H9 (cell line): Measurements from ENCODE around the gene PEX1. TPM values are rescaled to one million over a fixed set of nuclear protein-coding genes. Genes with fewer than 3 reads are reported as not detected.
"Not testable (repeated sequence)": the region's sequence is repeated elsewhere in the genome, so short reads cannot be mapped to it uniquely, and the experiment has no call there.

Experiments used
- DNase-seq: peaks from one replicate; pipeline ENCODE4 v3.0.0-alpha.2; 2017
- H2AFZ ChIP-seq: one replicate; pipeline ENCODE4 v1.6.1; 2013; ENCODE audit warnings: mild to moderate bottlenecking, low read length, control low read depth, moderate library complexity
- H2AK5ac ChIP-seq: 2 replicates; pipeline ENCODE4 v1.6.1; 2013; ENCODE audit warnings: low read length, control low read depth, mixed read lengths; ENCODE audit not compliant: insufficient read length
- H2BK120ac ChIP-seq: one replicate; pipeline ENCODE4 v1.6.1; 2013; ENCODE audit warnings: low read depth, mild to moderate bottlenecking, low read length, control low read depth, inconsistent platforms; ENCODE audit not compliant: poor library complexity, severe bottlenecking
- H2BK12ac ChIP-seq: 2 replicates; pipeline ENCODE4 v1.6.1; 2013; ENCODE audit warnings: low read length, control low read depth, mixed read lengths, low read depth; ENCODE audit not compliant: insufficient read length
- H2BK15ac ChIP-seq: 2 replicates; pipeline ENCODE4 v1.6.1; 2013; ENCODE audit warnings: low read depth, low read length, control low read depth
- H2BK20ac ChIP-seq: one replicate; pipeline ENCODE4 v1.6.1; 2013; ENCODE audit warnings: low read depth, mild to moderate bottlenecking, low read length, control low read depth, inconsistent platforms; ENCODE audit not compliant: poor library complexity, severe bottlenecking
- H2BK5ac ChIP-seq: 2 replicates; pipeline ENCODE4 v1.6.1; 2013; ENCODE audit warnings: low read length, control low read depth, mixed read lengths; ENCODE audit not compliant: insufficient read length
- H3K14ac ChIP-seq: 2 replicates; pipeline ENCODE4 v1.6.1; 2013; ENCODE audit warnings: low read length, control low read depth; ENCODE audit not compliant: insufficient read depth
- H3K18ac ChIP-seq: 2 replicates; pipeline ENCODE4 v1.6.1; 2013; ENCODE audit warnings: low read depth, mild to moderate bottlenecking, mixed read lengths, low read length, control low read depth; ENCODE audit not compliant: insufficient read length
- H3K23ac ChIP-seq: 2 replicates; pipeline ENCODE4 v1.6.1; 2013; ENCODE audit warnings: low read length, control low read depth, mixed read lengths, low read depth; ENCODE audit not compliant: insufficient read length
- H3K23me2 ChIP-seq: 2 replicates; pipeline ENCODE4 v1.6.1; 2013; ENCODE audit warnings: low read depth, mild to moderate bottlenecking, mixed read lengths, low read length, control low read depth; ENCODE audit not compliant: insufficient read length, poor library complexity, severe bottlenecking
- H3K27ac ChIP-seq: 2 replicates; pipeline ENCODE4 v1.5.1; 2013; ENCODE audit warnings: low read length, control low read depth, mixed read lengths, low read depth; ENCODE audit not compliant: insufficient read length
- H3K27me3 ChIP-seq: 2 replicates; pipeline ENCODE4 v1.6.1; 2013; ENCODE audit warnings: low read length, control low read depth, inconsistent platforms; ENCODE audit not compliant: insufficient read depth
- H3K4ac ChIP-seq: 2 replicates; pipeline ENCODE4 v1.6.1; 2013; ENCODE audit warnings: low read depth, mild to moderate bottlenecking, control low read depth, inconsistent platforms, low read length, moderate library complexity
- H3K4me1 ChIP-seq: 2 replicates; pipeline ENCODE4 v1.6.1; 2013; ENCODE audit warnings: low read length, control low read depth, inconsistent platforms; ENCODE audit not compliant: insufficient read depth
- H3K4me2 ChIP-seq: 2 replicates; pipeline ENCODE4 v1.6.1; 2013; ENCODE audit warnings: low read length, control low read depth, mixed read lengths; ENCODE audit not compliant: insufficient read length, insufficient read depth
- H3K56ac ChIP-seq: 2 replicates; pipeline ENCODE4 v1.6.1; 2013; ENCODE audit warnings: low read depth, mild to moderate bottlenecking, mixed read lengths, low read length, control low read depth; ENCODE audit not compliant: insufficient read length
- H3K79me1 ChIP-seq: 2 replicates; pipeline ENCODE4 v1.6.1; 2013; ENCODE audit warnings: low read depth, mild to moderate bottlenecking, moderate library complexity, low read length, control low read depth, inconsistent platforms; ENCODE audit not compliant: insufficient read depth, poor library complexity, severe bottlenecking
- H3K79me2 ChIP-seq: 2 replicates; pipeline ENCODE4 v1.6.1; 2013; ENCODE audit warnings: low read length, control low read depth, inconsistent platforms; ENCODE audit not compliant: insufficient read depth
- H3K9ac ChIP-seq: 2 replicates; pipeline ENCODE4 v1.6.1; 2013; ENCODE audit warnings: low read length, control low read depth, mixed read lengths; ENCODE audit not compliant: insufficient read length; ENCODE audit errors: extremely low read depth
- H3K9me3 ChIP-seq: one replicate; pipeline ENCODE4 v1.6.1; 2013; ENCODE audit warnings: low read depth, low read length, inconsistent platforms; ENCODE audit not compliant: control insufficient read depth
- H3T11ph ChIP-seq: one replicate; pipeline ENCODE4 v1.6.1; 2013; ENCODE audit warnings: mild to moderate bottlenecking, low read length, control low read depth, inconsistent platforms
- H4K20me1 ChIP-seq: one replicate; pipeline ENCODE4 v1.6.1; 2013; ENCODE audit not compliant: control insufficient read depth, insufficient read length, insufficient read depth
- H4K5ac ChIP-seq: 2 replicates; pipeline ENCODE4 v1.6.1; 2013; ENCODE audit warnings: low read depth, mild to moderate bottlenecking, mixed read lengths, low read length, control low read depth; ENCODE audit not compliant: insufficient read length
- H4K8ac ChIP-seq: replicated peaks from 2 replicates; pipeline ENCODE4 v1.6.1; 2013; ENCODE audit warnings: low read length, control low read depth, mixed read lengths, low read depth; ENCODE audit not compliant: insufficient read length
- H4K91ac ChIP-seq: 2 replicates; pipeline ENCODE4 v1.6.1; 2013; ENCODE audit warnings: low read depth, mild to moderate bottlenecking, moderate library complexity, mixed read lengths, low read length, control low read depth; ENCODE audit not compliant: insufficient read length
- H3K27ac Mint-ChIP-seq, 3 experiments: 2 replicates in 2 of 3; 3 replicates in 1 of 3; pipeline ENCODE4 v1.8.0; 2020 to 2021; ENCODE audit warnings: mixed read lengths in 3 of 3, mild to moderate bottlenecking in 1 of 3, moderate library complexity in 1 of 3
- H3K27me3 Mint-ChIP-seq: 2 replicates; pipeline ENCODE4 v1.8.0; 2021; ENCODE audit warnings: low read depth, mild to moderate bottlenecking, moderate library complexity, mixed read lengths
- H3K36me3 Mint-ChIP-seq, 3 experiments: 2 replicates in 2 of 3; 3 replicates in 1 of 3; pipeline ENCODE4 v1.8.0; 2020 to 2021; ENCODE audit warnings: low read depth in 3 of 3, mixed read lengths in 3 of 3; ENCODE audit not compliant: insufficient read depth in 1 of 3
- H3K4me1 Mint-ChIP-seq, 2 experiments: 2 replicates each; pipeline ENCODE4 v1.8.0; 2020; ENCODE audit warnings: mixed read lengths in 2 of 2
- H3K4me3 Mint-ChIP-seq, 2 experiments: 2 replicates in 1 of 2; 3 replicates in 1 of 2; pipeline ENCODE4 v1.8.0; 2020 to 2021; ENCODE audit warnings: mild to moderate bottlenecking in 2 of 2, mixed read lengths in 2 of 2, moderate library complexity in 1 of 2
- H3K9me3 Mint-ChIP-seq, 2 experiments: 2 replicates in 1 of 2; 3 replicates in 1 of 2; pipeline ENCODE4 v1.8.0; 2020; ENCODE audit warnings: mild to moderate bottlenecking in 2 of 2, mixed read lengths in 2 of 2, moderate library complexity in 1 of 2
- WGBS: extraction: QIAGEN DNeasy Blood & Tissue Kit; methylation state at CpG from one replicate; pipeline ENCODE4 v1.1.7; 2013; ENCODE audit warnings: missing lambda C conversion rate, low lambda C conversion rate, mixed read lengths; ENCODE audit not compliant: insufficient read length; ENCODE audit errors: extremely low coverage; 5-methylcytosine and 5-hydroxymethylcytosine counted together
- total RNA-seq: library from RNA; stranded (reverse); gene quantifications from 2 replicates; pipeline ENCODE4 v1.2.1, GENCODE V29; 2021

Gene PEX1
- total RNA-seq, 1 experiment from 2014 or later = 21.8 TPM

DNA sequence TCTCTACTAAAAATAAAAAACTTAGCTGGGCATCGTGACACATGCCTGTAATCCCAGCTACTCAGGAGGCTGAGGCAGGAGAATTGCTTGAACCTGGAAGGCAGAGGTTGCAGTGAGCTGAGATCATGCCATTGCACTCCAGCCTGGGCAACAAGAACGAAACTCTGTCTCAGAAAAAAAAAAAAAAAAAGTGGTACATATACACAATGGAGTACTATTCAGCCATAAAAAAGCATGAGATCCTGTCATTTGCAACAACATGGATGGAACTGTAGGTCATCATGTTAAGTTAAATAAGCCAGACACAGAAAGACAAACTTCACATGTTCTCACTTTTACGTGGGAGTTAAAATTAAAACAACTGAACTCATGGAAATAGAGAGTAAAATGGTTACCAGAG, 15.2 kb upstream of the PEX1 start:
- not testable (repeated sequence) for H2AFZ ChIP-seq, H3K18ac ChIP-seq, DNase-seq, H3K14ac ChIP-seq, H3K36me3 Mint-ChIP-seq, H2BK12ac ChIP-seq, H3K27ac ChIP-seq, H3K27ac Mint-ChIP-seq, H3K4me3 Mint-ChIP-seq, H3K23ac ChIP-seq, H2BK120ac ChIP-seq, H3K4me1 Mint-ChIP-seq, H2AK5ac ChIP-seq, H3K23me2 ChIP-seq, H3K4ac ChIP-seq, H2BK5ac ChIP-seq, H3K56ac ChIP-seq, H3T11ph ChIP-seq, H3K9me3 ChIP-seq, H2BK20ac ChIP-seq, H3K79me1 ChIP-seq, H3K4me1 ChIP-seq, H3K27me3 Mint-ChIP-seq, H4K91ac ChIP-seq, H4K5ac ChIP-seq, H3K9ac ChIP-seq, H2BK15ac ChIP-seq, H4K8ac ChIP-seq, H3K27me3 ChIP-seq, H3K4me2 ChIP-seq, H4K20me1 ChIP-seq, H3K79me2 ChIP-seq
- H3K9me3 Mint-ChIP-seq = peaks cover 18 to 19% of the 10 kb centered on the region in 2 experiments; a peak in 4 of 5 replicates
- no CpG with 5 or more reads among the region's 3 CpGs for WGBS
